Mesenchymal stem cell (in vitro differentiated cells and primary cell): Measurements from ENCODE around the gene SNTG2.

Source experiments
- DNase-seq: peaks from one replicate; pipeline ENCODE4 v3.0.0-alpha.2; 2013
- H2AFZ ChIP-seq: one replicate; pipeline ENCODE4 v1.6.1; 2013; ENCODE audit warnings: low read depth, mild to moderate bottlenecking, control low read depth, inconsistent platforms, low read length, moderate library complexity
- H2AK5ac ChIP-seq: 2 replicates; pipeline ENCODE4 v1.6.1; 2013; ENCODE audit warnings: low read length, moderate library complexity, mild to moderate bottlenecking, inconsistent platforms; ENCODE audit not compliant: severe bottlenecking
- H2BK120ac ChIP-seq: one replicate; pipeline ENCODE4 v1.6.1; 2013; ENCODE audit warnings: low read depth, mild to moderate bottlenecking, inconsistent platforms, low read length, moderate library complexity
- H2BK12ac ChIP-seq, 2 experiments: one replicate each; pipeline ENCODE4 v1.6.1; 2013; ENCODE audit warnings: inconsistent platforms in 2 of 2, low read length in 2 of 2, mild to moderate bottlenecking in 2 of 2, moderate library complexity in 2 of 2, control low read depth in 1 of 2
- H2BK15ac ChIP-seq: one replicate; pipeline ENCODE4 v1.6.1; 2013; ENCODE audit warnings: mild to moderate bottlenecking, low read depth, inconsistent platforms; ENCODE audit not compliant: poor library complexity, severe bottlenecking
- H2BK5ac ChIP-seq: 2 replicates; pipeline ENCODE4 v1.6.1; 2013; ENCODE audit warnings: low read depth, mild to moderate bottlenecking, low read length, control low read depth, inconsistent platforms; ENCODE audit not compliant: poor library complexity, severe bottlenecking
- H3K14ac ChIP-seq, 2 experiments: one replicate each; pipeline ENCODE4 v1.6.1; 2013; ENCODE audit warnings: inconsistent platforms in 2 of 2, low read length in 2 of 2, control low read depth in 1 of 2, mild to moderate bottlenecking in 1 of 2, moderate library complexity in 1 of 2
- H3K18ac ChIP-seq, 2 experiments: one replicate each; pipeline ENCODE4 v1.6.1; 2013; ENCODE audit warnings: inconsistent platforms in 2 of 2, low read length in 2 of 2, control low read depth in 1 of 2, low read depth in 1 of 2, mild to moderate bottlenecking in 1 of 2
- H3K23ac ChIP-seq, 2 experiments: one replicate each; pipeline ENCODE4 v1.6.1; 2013; ENCODE audit warnings: inconsistent platforms in 2 of 2, low read length in 2 of 2, mild to moderate bottlenecking in 2 of 2, moderate library complexity in 2 of 2, control low read depth in 1 of 2
- H3K27ac ChIP-seq: 2 replicates; pipeline ENCODE4 v1.5.1; 2013; ENCODE audit warnings: mild to moderate bottlenecking, moderate library complexity, low read length, control low read depth, inconsistent platforms; ENCODE audit not compliant: poor library complexity, severe bottlenecking
- H3K27me3 ChIP-seq, 2 experiments: 2 replicates each; pipeline versions ENCODE4 v1.6.1 to v1.7.0; 2013; ENCODE audit warnings: low read length in 2 of 2, mild to moderate bottlenecking in 2 of 2, moderate library complexity in 2 of 2, control low read depth in 1 of 2, inconsistent platforms in 1 of 2; ENCODE audit not compliant: control insufficient read depth in 1 of 2, insufficient read depth in 1 of 2
- H3K36me3 ChIP-seq, 2 experiments: 2 replicates each; pipeline versions ENCODE4 v1.6.1 to v1.7.0; 2013; ENCODE audit warnings: low read length in 2 of 2, control low read depth in 1 of 2, inconsistent platforms in 1 of 2, low read depth in 1 of 2, mild to moderate bottlenecking in 1 of 2; ENCODE audit not compliant: insufficient read depth in 2 of 2, control insufficient read depth in 1 of 2
- H3K4ac ChIP-seq, 2 experiments: one replicate each; pipeline ENCODE4 v1.6.1; 2013; ENCODE audit warnings: inconsistent platforms in 2 of 2, low read length in 2 of 2, mild to moderate bottlenecking in 2 of 2, moderate library complexity in 2 of 2, control low read depth in 1 of 2, low read depth in 1 of 2
- H3K4me1 ChIP-seq: 2 replicates; pipeline ENCODE4 v1.6.1; 2013; ENCODE audit warnings: low read depth, low read length, control low read depth; ENCODE audit not compliant: control insufficient read depth, insufficient read depth
- H3K4me2 ChIP-seq: 2 replicates; pipeline ENCODE4 v1.6.1; 2013; ENCODE audit warnings: low read length, mild to moderate bottlenecking, inconsistent platforms; ENCODE audit not compliant: poor library complexity, severe bottlenecking
- H3K4me3 ChIP-seq, 2 experiments: 2 replicates each; pipeline versions ENCODE4 v1.5.1 to v1.7.0; 2013; ENCODE audit warnings: low read length in 2 of 2, mild to moderate bottlenecking in 2 of 2, control low read depth in 1 of 2, low read depth in 1 of 2; ENCODE audit not compliant: insufficient read depth in 1 of 2
- H3K79me1 ChIP-seq: replicated peaks from 2 replicates; pipeline ENCODE4 v1.6.1; 2013; ENCODE audit warnings: mild to moderate bottlenecking, control low read depth, low read length, inconsistent platforms; ENCODE audit not compliant: poor library complexity, severe bottlenecking
- H3K9ac ChIP-seq: 2 replicates; pipeline ENCODE4 v1.7.0; 2013; ENCODE audit warnings: mild to moderate bottlenecking, low read length, moderate library complexity
- H3K9me3 ChIP-seq: 2 replicates; pipeline ENCODE4 v1.7.0; 2013; ENCODE audit warnings: mild to moderate bottlenecking, low read length; ENCODE audit not compliant: control insufficient read depth
- H4K8ac ChIP-seq: one replicate; pipeline ENCODE4 v1.6.1; 2013; ENCODE audit warnings: inconsistent platforms, mild to moderate bottlenecking, low read length, moderate library complexity
- H4K91ac ChIP-seq: one replicate; pipeline ENCODE4 v1.6.1; 2013; ENCODE audit warnings: mild to moderate bottlenecking, low read length, inconsistent platforms
- WGBS: methylation state at CpG from one replicate; pipeline ENCODE4 v1.1.7; 2013; ENCODE audit warnings: mixed read lengths; 5-methylcytosine and 5-hydroxymethylcytosine counted together

SNTG2 gene

GRCh38 chr2:1187189-1187588, 236.5 kb downstream of the SNTG2 start:
- Histone ChIP-seq H3K18ac (no peak overlapping the region), H3K9ac (no peak overlapping the region), H3K36me3 (no peaks in the 10 kb centered on the region), H3K27ac (no peak overlapping the region), H2AFZ (no peak overlapping the region), H4K91ac (no peak overlapping the region), H2AK5ac (no peak overlapping the region), H3K27me3 (no peaks in the 10 kb centered on the region), H2BK15ac (no peak overlapping the region), H3K4me2 (no peak overlapping the region), H3K23ac (no peak overlapping the region), H4K8ac (no peak overlapping the region), H2BK5ac (no peak overlapping the region), H3K4ac (no peak overlapping the region), H3K14ac (no peak overlapping the region), H3K79me1 (no peaks in the 10 kb centered on the region), H3K4me1 (no peaks in the 10 kb centered on the region), H2BK120ac (no peak overlapping the region), H2BK12ac (no peak overlapping the region), H3K4me3 (no peak overlapping the region), H3K9me3 (no peaks in the 10 kb centered on the region)
- no peak for DNase-seq
- 53% methylated on average over 3 of the region's 3 CpGs for WGBS

- no peak overlapping the region for H2BK5ac ChIP-seq
- no peak overlapping the region for H2BK120ac ChIP-seq
- H4K8ac ChIP-seq = no peak overlapping the region
- no peaks in the 10 kb centered on the region for H3K4me1 ChIP-seq
- 71% methylated on average over 3 of the region's 5 CpGs for WGBS
- no peak overlapping the region for H3K4me2 ChIP-seq
- H3K79me1 ChIP-seq = no peaks in the 10 kb centered on the region
- no peak overlapping the region for H3K23ac ChIP-seq
- H3K36me3 ChIP-seq = no peaks in the 10 kb centered on the region
- no peak overlapping the region for H3K27ac ChIP-seq
- H3K9me3 ChIP-seq = peaks cover 12% of the 10 kb centered on the region
- H3K4me3 ChIP-seq = no peak overlapping the region
- H3K14ac ChIP-seq = no peak overlapping the region
- no peak overlapping the region for H4K91ac ChIP-seq
- H2AK5ac ChIP-seq = no peak overlapping the region
- H2BK12ac ChIP-seq = no peak overlapping the region
- H3K9ac ChIP-seq = no peak overlapping the region
- no peak overlapping the region for H3K18ac ChIP-seq
- H3K27me3 ChIP-seq = no peaks in the 10 kb centered on the region
- H3K4ac ChIP-seq = no peak overlapping the region
- H2AFZ ChIP-seq = no peak overlapping the region
- no peak for DNase-seq
- H2BK15ac ChIP-seq = no peak overlapping the region
These were observed 241.5 kb downstream of the SNTG2 start for GRCh38 chr2:1192121-1192520.

- Histone ChIP-seq H3K14ac (no peak overlapping the region), H4K91ac (no peak overlapping the region), H3K4me3 (no peak overlapping the region), H2BK15ac (no peak overlapping the region), H2AFZ (no peak overlapping the region), H3K27me3 (no peaks in the 10 kb centered on the region), H2AK5ac (no peak overlapping the region), H3K79me1 (no peaks in the 10 kb centered on the region), H3K23ac (no peak overlapping the region), H3K4me1 (no peaks in the 10 kb centered on the region), H3K18ac (no peak overlapping the region), H3K9ac (no peak overlapping the region), H2BK12ac (no peak overlapping the region), H2BK120ac (no peak overlapping the region), H3K4me2 (no peak overlapping the region), H4K8ac (no peak overlapping the region), H3K27ac (no peak overlapping the region), H3K36me3 (no peaks in the 10 kb centered on the region), H2BK5ac (no peak overlapping the region), H3K4ac (no peak overlapping the region), H3K9me3 (peaks cover 12% of the 10 kb centered on the region)
- WGBS = 83% methylated on average over 2 of the region's 2 CpGs
- no peak for DNase-seq
These were observed 243.2 kb downstream of the SNTG2 start for GRCh38 chr2:1193801-1194200.

- H4K91ac ChIP-seq = no peak overlapping the region
- H3K14ac ChIP-seq = no peak overlapping the region
- no peak overlapping the region for H3K4ac ChIP-seq
- no peaks in the 10 kb centered on the region for H3K79me1 ChIP-seq
- no peak overlapping the region for H3K18ac ChIP-seq
- H3K4me2 ChIP-seq = no peak overlapping the region
- H3K4me3 ChIP-seq = no peak overlapping the region
- H3K27me3 ChIP-seq = no peaks in the 10 kb centered on the region
- H3K4me1 ChIP-seq = no peaks in the 10 kb centered on the region
- H3K9ac ChIP-seq = no peak overlapping the region
- no peaks in the 10 kb centered on the region for H3K9me3 ChIP-seq
- no peak overlapping the region for H2BK15ac ChIP-seq
- no peak overlapping the region for H2BK120ac ChIP-seq
- no peak overlapping the region for H3K27ac ChIP-seq
- no peak overlapping the region for H2BK12ac ChIP-seq
- H2AFZ ChIP-seq = no peak overlapping the region
- 38% methylated on average over 2 of the region's 6 CpGs for WGBS
- H4K8ac ChIP-seq = no peak overlapping the region
- no peak for DNase-seq
- no peak overlapping the region for H2AK5ac ChIP-seq
- H2BK5ac ChIP-seq = no peak overlapping the region
- no peak overlapping the region for H3K23ac ChIP-seq
- no peaks in the 10 kb centered on the region for H3K36me3 ChIP-seq
These were observed 253.1 kb downstream of the SNTG2 start for GRCh38 chr2:1203772-1204171.
